Measurements from ENCODE around the gene WDR45B.

The WDR45B gene

DNA sequence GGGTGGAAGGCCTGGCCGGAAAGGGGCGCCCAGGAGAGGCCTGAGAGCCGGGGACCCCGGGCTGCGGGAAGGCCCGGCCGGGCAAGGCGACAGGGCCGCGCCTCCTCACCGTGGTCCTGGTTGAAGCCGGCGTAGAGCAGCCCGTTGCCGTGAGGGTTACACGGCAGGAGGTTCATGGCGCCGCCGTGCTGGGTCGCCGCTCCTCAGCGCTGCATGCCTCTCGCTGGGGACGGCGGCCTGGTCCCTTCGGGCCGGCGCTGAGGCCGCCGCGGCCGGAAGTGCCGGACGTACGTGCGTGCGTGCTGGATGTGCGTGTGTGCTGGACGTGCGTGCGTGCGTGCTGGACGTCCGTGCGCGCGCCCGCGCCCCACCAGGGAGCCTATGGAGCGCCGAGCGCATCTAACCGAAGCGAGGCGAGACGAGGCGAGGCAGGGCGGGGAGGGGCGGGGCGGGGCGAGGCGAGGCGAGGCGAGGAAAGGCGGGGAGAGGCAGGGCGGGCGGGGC, at the start of gene WDR45B:
Gene WDR45B, minus strand, starts transcription at position 280 of the 504 bp plus-strand sequence. Its CDS starts 104 bp downstream, at position 176.
- FAIRE-seq, result no peak

DNA sequence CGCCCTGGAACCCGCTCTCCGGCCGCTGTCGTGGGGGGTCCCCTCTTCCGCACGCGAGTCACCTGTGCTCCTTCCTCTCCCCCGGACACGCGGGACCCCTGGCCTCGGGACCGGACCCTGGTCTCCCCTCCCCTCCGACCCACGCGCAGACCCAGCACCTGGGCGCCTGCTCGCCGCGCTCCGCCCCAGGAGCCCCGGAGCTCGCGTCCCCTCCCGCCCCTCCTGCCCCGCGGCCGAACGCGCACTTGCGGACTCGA, 49.5 kb upstream of the WDR45B start:
- no peak for FAIRE-seq

DNA sequence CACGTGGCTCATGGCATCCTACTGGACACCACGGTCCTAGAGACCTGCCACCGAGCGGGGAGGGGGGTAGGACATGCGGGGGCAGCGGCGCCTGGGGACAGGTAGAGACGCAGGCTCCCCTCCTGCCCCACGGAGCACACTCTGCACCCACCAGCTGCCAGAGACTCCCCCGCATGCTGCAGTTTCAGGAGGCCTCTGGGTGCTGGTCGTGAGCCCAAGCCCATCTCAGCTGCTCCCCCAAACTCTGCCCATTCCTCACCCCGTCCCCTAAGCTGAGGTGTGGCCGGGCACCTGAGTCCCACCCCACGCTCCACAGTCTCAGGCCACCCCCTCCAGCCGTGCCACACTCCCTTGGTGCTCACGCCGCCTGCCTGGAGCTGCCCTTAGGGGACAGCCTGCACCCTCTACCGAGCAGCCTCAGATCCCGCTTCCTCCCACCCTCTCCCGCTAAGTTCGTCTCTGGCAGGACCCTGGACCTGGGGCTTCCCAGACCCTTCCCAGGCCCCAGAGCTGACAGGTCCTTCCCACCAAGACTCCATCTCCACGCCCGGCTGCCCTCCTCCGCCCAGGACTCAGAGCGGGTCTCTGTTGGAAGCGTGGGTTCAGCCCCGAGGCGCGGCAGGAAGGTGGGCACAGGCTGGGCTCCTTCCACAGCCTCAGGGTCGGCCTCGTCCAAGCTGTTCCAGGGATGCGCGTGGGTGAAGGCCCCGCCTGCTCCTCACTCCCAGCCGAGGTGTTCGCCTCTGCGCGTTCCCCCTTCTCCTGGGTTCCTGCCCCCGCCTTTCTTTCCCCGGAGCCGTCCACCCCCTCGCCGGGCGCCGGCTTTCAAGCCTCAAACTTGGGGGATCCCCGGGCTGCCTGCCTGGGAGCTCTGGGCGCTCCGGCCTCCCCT, 48.9 kb upstream of the WDR45B start:
- FAIRE-seq, result no peak

DNA sequence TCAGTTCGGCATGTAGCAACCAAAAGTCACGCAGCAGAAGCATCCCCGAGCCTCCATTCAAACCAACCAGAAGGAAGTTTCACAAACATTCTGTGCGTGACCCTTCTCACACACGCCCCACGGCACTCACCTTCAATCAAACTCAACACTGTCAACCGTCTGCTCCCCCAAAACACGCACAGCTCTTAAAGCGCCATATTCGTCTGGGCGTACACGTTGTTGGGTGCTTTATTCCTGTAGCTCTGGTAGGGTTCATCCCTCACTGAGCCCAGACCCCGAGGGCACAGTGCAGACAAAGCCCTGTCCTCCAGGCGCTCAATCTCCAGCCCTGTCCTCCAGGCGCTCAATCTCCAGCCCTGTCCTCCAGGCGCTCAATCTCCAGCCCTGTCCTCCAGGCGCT, 48.0 kb upstream of the WDR45B start:
- no peak for FAIRE-seq

DNA sequence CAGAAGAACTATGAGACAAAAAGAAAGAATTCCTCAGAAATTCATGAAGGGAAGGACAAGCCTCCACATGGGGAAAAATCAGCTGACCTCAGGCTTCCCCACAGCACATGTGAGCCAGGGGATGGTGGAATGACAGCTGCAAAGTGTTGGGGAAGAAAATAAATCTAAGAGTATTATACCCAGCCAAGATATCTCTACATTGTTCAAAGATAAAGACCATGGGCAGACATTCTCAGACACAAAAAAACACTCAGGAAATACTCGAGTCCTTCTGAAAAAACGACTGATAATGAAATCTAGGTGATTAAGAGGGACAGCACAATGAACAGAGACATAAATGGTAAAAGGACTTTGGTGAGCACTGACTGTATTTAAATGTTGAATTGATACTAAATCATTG, 46.4 kb upstream of the WDR45B start:
- no peak for FAIRE-seq

DNA sequence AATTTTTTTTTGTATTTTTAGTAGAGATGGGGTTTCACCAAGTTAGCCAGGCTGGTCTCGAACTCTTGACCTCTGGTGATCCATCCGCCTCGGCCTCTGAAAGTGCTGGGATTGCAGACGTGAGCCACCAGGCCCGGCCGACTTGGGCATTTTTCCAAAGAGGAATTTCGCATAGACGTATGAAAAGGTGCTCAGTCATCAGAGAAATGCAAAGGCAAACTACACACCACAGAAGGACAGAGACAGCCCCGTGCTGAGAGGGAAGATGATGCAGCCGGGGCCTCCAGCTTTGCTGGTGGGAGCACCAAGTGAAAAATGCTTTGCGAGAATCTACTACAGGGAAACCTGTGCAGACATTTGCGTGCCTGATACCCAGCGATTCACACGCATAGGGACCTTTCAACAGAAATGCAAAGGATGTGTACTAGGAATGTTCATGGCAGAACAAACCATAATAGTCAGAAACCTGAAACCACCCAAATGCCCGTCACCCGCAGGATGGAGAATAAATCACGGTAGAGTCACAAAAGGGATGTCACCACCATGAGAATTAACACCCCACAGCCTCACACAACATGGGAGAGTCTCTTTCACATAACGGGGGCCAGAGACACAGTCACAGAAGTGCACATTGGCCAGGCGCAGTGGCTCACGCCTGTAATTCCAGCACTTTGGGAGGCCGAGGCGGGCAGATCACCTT, 45.1 kb upstream of the WDR45B start:
- FAIRE-seq, result no peak

DNA sequence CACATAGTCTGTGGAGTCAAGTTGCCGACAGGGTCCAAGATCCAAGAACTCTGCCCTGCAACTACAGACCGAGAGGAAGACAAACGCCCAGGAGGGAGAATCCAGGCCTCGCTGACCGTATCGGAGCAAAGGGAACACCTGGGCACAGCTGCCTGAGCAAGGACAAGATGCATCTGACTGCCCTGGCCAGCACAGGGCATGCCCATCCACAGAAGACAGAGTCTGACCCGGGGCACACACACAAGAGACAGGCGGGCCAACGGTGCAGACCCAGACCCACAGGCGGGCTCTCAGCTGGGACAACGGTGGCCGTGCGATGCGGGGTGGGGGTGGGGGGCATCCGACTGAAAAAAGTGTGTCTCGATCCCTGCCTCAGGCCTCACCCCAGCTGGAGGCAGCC, 44.0 kb upstream of the WDR45B start:
- no peak for FAIRE-seq

DNA sequence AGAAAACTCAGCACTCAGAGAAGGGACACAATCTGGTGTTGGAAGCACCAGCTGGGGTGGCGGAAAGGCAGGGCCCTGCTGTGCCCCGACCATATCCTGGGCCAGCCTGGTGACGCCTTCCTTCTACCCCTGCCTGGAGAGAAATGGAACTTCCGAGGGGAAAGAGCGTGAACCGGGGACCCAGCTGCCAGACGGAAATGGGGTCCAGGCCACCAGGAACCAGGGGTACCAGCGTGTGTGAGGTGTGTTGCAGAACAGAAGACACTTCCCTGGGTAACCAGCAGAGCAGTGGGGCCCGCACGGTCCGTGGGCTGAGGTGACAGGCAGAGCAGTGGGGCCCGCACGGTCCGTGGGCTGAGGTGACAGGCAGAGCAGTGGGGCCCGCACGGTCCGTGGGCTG, 43.5 kb upstream of the WDR45B start:
- FAIRE-seq, result no peak

DNA sequence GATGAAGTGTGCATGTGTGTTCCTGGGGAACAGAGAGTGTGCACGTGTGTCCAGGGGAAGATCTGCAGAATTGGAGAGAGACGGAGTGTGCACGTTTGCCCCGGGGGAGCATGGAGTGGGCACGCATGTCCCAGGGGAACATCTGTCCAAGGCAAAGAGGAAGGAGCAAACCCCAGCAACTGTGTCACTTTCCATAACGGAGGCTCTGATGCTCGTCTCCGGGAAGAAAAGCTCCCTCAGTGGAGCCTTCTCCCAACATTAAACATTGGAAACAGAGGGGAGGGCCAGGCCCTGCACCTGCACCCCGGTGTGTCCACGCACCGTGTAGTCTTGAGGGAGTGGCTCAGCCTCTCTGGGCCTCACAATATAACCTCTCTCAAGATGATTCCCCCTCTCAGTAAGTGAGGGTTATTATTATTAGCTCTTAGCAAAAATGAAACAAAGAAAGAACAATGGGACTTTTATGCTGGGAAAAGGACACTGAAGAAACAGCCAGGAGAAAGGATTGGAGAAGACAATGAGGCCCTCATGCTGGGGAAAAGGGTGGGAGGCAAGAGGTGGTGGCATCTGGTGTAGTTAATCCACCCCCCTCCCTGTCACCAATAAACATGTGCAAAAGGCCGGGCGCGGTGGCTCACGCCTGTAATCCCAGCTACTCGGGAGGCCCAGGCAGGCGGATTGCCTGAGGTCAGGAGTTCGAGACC, 42.7 kb upstream of the WDR45B start:
- no peak for FAIRE-seq

DNA sequence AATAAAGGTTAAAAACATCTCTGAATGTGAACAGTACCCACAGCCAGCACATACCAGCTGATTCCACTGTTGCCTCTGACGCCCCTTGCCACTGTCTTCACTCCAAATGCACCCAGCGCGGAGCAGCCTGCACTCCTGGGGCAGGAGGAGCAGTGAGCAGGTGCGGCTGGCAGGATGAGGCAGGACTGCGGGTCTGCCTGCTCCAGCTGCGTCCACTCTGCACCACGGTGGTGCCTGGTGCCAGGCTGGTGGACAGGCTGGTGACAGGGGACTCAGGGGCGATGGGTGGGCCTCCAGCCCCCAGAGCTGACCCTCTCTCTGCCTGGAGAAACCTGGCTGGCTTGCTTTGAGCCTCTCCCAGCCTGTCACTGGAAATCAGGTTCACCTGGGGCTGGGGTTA, 40.8 kb upstream of the WDR45B start:
- FAIRE-seq, result no peak

DNA sequence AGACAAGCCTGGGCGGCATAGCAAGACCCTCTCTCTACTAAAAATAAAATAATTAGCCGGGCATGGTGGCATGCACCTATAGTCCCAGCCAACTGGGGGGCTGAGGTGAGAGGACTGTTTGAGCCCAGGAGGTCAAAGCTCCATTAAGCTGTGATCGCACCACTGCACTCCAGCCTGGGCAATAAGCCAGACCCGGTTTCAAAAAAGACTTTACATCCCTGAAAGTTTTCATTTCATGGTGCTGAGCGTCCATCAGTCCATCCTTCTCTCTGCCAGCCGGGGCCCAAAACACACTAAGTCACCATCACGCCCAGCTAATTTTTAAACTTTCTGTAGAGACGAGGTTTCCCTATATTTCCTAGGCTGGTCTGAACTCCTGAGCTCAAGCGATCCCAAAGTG, 39.6 kb upstream of the WDR45B start:
- FAIRE-seq, result no peak

DNA sequence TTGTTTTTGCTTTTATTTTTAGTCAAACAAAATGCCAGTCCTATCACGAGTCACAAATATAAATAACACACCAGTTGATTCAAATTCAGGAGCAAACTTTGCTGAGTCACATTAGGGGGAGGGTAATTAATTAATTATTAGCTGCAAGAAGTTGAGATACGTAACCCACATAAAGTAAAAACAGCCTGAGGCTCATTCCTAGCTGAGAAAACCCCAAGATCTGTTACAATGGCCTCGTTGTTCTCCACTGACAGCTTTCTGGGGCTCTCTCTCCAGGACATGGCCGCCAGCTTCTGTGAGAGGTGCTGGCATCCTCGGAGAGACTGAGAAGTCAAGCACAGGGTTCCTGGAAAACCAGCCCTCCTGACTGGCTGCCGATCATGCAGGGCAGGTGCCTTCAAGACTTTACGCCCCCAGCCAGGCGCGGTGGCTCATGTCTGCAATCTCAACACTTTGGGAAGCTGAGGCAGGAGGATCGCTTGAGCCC, 39.2 kb upstream of the WDR45B start:
- FAIRE-seq, result no peak

DNA sequence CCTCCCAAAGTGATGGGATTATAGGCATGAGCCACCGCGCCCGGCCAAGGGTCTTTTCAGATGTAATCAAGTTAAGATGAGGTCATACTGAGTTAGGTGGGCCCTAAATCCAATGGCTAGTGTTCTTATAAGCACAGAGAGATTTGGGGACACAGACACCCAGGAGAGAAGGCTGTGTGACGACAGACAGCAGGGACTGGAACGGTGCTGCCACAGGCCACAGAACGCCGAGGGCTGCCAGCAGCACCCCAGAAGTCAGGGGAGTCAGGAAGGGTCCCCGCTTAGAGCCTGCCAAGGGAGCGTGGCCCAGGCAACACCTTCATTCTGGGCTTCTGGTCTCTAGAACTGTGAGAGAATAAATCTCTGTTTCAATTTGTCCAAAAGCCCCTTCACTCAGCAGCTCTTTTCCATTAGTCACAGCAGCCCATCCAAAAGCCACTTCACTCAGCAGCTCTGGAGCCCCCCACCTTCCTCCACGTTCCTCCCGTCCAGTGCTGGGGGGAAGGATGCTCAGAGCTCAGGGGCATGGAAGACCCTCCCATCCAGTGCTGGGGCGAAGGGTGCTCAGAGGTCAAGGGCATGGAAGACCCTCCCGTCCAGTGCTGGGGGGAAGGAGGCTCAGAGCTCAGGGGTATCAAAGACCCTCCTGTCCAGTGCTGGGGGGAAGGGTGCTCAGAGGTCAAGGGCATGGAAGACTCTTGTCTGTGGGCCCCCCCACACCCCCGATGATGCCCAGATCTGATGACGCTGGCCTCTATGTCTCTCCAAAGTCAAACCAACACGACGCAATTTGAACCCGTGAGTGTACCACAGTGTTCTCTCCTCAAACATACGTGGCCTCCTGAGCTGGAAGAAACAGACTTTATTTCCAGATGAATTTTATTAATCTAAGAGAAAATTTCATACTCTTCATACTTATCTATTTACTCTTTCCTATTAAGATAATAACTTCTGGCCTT, 38.4 kb upstream of the WDR45B start:
- no peak for FAIRE-seq

DNA sequence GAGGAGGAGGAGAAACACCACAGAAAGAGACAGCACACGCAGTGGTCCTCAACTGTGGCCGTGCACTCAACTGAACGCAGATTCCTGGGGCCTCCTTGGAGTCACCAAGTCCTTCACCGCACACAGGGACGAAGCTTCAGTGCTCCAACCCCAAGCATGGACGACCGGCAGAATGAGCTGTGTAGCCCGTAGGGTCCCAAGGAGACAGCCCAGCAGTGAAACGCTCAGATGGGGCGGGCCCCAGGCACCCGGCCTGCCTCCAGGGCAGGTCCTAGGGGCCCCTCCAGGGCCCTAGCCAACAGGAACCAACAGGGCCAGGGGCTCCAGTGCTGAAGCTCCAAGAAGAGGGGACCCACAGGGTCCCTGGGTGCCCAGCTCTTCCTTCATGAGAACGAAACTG, 37.0 kb upstream of the WDR45B start:
- FAIRE-seq, result no peak

DNA sequence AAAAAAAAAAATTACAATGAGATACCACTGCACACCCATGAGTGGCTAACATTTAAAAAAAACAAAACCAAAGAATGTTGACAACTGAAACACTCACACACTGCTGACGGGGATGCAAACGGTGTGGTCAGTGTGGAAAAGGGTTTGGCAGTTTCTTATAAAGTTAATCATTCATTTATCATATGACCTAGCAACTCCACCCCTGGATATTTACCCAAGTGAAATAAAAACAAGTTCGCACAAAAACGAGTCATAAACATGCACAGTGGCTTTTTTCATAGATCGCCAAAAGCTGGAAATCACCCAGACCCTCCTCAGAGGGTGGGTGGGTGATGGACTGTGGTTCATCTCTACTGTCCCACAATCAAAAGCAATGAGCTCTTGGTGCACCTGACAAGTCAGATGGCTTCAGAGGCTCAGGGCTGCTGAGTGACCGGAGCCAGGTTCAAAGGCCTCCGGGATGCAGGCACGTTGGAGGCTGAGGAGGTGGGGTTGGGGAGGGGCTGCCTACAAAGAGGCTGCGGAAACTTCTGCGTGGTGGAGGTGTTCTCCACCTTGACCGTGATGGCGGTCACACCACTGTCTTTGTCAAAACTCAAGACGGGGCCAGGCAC, 36.1 kb upstream of the WDR45B start:
- FAIRE-seq, result no peak

DNA sequence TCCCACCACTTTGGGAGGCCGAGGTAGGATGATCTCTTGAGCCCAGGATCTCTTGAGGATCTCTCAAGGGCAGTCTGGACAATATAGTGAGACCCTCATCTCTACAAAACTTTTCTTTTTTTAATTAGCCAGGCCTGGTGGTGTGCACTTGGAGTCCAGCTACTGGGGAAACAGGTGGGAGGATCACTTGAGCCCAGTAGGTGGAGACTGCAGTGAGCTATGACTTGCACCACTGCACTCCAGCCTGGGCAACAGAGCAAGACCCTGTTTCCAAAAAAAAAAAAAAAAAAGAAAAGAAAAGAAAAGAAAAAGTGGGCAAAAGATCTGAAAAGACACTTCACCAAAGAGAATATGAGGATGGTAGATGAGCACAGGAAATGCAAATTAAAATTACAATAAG, 35.3 kb upstream of the WDR45B start:
- FAIRE-seq, result no peak

DNA sequence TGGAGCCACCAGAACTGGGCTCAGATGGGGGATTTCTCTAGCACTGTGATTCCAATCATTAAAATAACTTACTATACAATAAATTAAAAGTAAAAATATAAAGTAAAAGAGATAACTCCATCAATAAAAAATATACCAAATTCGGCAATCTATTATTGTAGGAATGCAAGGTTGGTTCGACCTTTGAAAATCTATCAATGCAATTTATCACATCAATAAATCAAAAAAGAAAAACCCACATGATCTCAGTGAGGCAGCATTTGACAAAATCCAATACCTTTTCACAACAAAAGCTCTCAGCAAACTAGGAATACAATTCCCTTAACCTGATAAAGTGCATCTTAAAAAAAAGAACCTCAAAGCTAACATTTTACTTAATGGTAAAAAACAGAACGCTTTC, 33.3 kb upstream of the WDR45B start:
- FAIRE-seq, result no peak

DNA sequence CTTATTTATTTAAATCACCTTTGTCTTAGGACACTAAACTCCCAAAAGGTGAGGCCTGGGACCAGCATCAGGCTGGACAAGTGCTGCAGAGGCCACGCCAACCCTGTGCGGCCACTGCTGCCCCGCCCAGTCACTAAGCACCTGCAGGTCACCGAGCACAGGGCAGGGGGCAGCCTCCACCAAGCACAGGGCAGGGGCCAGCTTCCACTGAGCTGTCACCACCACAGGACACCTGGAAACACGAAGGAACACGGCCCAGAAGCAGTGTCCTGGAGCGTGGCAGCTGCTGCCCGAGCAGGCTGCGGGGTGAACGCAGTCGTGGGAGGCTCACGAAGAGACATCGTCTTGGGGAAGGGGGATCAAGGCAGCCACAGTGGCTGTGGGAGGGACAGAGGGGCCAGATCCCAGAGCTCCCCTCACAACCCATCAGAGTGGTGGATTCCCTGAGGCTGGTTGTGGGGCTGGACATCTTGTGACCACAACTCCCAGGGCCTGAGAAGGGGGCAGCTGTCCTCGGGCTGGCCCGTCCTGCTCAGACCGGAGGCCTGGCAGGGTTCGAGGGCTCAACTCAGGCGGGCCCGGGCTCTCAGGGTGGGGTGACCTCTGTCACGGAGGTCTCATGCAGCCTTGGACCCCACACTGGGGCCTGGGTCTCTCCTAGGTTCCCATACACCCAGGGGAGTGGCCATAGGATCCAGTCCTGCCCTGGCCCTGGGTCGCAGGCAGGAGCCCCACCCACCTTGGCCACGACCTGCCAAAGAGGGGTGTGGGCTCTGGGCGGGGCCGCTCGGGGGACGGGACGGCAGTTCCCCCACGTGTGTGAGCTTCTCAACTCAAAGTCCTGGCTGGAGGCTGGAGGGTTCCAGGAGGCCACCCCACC, 31.6 kb upstream of the WDR45B start:
- no peak for FAIRE-seq

DNA sequence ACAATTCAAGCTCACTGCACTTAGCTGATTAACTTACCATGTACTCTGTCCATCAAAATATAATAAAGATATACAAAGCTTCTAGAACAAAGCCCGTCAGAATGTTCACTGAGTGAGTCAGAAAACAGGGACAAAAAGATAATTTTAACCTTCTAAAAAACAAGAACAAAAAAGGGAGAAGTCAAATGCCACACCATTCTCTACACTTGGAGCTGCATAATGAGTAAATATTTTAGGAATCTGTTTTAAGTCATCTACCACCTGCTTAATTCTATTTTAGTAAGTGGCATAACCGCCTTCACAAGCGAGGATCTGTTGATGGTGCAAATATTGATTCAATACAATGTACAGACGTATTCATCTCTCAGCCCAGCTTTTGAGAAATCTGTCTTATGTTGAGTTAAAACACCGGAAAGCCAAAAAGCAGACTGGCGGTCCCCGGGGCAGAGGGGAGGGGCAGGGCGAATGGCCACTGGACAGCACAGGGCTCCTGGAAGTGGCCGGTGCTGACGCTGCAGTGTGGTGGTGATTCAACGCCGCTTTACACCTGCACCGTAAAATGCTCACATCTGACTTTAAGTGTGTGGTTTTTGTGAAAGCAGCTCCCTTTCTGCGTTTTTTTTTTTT, 30.1 kb upstream of the WDR45B start:
- no peak for FAIRE-seq

DNA sequence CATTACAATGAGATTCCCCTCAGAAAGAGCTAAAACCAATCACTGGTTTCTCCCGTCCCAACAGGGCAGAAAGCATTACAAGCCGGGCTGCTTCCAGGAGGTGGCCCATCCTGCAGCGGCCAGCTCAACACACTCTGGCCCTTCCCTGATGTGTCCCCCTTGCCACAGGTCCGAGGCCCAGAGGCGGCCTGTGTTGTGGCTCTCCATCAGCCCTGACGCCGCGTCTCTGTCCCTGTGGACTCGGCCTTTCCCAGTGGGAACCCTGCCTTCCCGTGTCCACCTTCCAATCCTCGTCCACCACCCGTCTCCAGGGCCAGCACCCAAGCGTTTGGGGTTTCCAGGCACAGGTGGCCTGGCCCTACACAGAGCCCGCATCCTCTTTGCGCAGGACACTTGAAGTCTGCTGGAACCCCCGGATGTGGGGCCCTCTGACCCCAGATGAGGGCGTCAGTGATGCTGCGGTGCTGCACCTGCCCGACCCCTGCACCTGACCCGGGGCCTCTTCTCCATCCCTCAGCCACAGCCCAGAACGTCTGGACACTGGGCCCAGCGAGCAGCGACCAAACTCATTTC, 29.2 kb upstream of the WDR45B start:
- no peak for FAIRE-seq
